ENCODE results near the gene EBF3. TPM values are rescaled to one million over a fixed set of nuclear protein-coding genes. Genes with fewer than 3 reads are reported as not detected.

The EBF3 gene
- total RNA-seq, 4 donors from 2014 or later = 29.1 to 50.9 (median 43.9) TPM

DNA sequence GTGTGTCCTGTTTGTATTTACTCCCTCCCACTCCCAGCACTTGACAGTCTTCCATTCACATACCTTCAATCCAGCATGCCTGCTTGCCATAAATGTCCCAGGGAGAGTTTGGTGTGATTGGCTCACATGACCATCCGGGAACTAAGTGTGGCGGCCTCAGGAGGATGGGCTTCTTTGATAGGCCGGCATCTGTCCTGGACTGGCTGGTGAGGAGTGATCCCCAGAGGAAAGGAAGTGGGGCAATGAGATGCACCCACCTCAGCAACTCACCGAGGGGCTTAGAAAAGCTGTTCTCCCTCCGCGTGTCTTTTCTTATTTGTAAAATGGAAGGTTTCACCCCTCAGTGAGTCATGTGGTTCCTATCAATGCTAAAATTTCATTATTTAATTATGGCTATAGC is 14.9 kb upstream of the EBF3 start:
- TF ChIP-seq, protein P1, sequence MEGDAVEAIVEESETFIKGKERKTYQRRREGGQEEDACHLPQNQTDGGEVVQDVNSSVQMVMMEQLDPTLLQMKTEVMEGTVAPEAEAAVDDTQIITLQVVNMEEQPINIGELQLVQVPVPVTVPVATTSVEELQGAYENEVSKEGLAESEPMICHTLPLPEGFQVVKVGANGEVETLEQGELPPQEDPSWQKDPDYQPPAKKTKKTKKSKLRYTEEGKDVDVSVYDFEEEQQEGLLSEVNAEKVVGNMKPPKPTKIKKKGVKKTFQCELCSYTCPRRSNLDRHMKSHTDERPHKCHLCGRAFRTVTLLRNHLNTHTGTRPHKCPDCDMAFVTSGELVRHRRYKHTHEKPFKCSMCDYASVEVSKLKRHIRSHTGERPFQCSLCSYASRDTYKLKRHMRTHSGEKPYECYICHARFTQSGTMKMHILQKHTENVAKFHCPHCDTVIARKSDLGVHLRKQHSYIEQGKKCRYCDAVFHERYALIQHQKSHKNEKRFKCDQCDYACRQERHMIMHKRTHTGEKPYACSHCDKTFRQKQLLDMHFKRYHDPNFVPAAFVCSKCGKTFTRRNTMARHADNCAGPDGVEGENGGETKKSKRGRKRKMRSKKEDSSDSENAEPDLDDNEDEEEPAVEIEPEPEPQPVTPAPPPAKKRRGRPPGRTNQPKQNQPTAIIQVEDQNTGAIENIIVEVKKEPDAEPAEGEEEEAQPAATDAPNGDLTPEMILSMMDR (IDR thresholded peaks at IDR 0.05; ENCODE audit: low read depth) = no peak

DNA sequence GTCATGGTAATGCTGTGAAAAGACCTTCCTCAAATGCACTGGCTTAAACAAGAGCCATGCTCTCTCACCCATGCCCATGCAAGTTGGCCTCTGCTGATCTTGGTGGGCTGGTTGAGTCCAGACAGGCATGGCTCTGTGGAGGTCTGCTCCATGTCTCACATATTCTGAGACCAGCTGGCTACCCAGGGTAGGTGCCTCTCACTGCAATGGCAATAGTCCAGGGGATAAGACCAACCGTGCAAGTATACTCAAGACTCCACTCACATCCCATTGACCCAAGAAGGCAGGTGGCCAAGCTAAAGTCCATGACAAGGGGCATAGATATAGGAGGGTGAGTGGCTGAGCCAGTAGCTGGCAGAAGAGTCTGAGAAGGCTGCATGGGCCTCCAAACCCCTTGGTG is 14.2 kb upstream of the EBF3 start:
- TF ChIP-seq, protein P1 (IDR thresholded peaks at IDR 0.05; ENCODE audit: low read depth) = no peak

DNA sequence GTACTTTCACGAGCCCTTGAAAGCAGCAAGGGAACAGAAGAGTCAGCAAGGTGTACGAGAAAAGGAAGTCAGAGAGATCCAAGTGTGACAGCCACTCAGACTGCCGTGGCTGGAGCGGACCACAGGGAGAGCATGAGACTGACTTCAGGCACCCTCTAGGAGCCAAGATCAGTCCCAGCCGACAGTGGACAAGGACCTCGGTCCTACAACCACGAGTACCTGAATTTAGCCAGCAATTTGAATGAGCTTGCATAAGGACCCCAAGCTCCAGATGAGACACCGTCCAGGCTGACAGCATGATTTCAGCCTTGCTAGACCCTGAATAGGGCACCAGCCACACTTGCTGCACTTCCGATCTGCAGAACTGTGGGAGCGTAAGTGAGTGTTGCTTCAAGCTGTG is 13.7 kb upstream of the EBF3 start:
- TF ChIP-seq, protein P1 (IDR thresholded peaks at IDR 0.05; ENCODE audit: low read depth) = no peak

DNA sequence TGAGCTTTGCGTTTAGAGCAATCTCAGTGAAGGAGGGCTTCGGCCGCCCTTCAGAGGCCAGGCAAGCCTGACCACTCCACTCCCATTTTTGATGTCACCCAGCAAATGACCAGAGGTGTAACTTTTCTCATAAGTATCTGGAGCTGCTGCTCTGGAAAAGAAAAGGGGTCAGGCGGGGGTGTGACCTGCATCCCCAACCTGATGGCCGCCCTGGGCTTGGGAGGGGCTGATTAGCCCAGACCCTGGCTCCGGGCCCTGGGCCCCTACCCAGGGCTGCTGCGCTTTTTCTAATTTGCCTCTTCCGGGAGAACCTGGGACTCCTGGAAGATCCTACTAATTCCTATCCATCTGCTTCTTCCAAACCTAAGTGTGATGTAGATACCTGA is 9.6 kb upstream of the EBF3 start:
- TF ChIP-seq, protein P1 (IDR thresholded peaks at IDR 0.05; ENCODE audit: low read depth) = no peak

DNA sequence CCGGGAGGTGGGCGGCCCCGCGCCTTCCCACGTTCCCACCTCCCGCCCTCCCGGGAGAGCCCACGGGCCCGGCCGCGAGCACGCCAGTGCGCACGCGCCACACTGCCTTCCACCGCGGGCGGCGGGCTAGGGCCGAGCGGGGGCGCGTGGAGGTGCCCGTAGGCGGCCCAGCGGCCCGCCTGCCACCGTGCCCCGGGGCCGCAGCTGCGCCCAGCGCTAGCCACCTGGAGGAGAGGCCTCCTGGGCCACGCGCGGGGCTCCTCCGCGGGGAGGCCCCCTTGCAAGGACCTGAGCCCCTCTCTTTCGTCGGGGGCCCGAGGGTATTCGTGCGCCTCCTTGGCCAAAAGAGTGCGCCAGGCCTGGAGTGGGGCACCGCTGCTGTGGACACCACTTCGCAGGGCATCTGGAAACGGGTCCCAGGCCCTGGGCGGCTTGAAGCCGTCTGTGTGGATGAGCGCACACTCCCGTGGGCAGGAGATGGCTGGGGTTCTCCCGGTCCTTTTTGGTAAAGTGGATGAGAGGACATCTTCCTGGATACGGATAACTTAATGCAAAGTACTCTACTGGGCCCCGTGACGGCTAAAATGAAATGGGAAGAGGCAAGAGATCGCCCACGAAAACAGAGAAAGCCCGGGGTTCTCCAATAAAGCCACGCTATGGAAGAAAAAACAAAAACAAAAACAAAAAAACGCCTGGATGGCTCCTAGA is 9.0 kb upstream of the EBF3 start:
- TF ChIP-seq, protein P1 (IDR thresholded peaks at IDR 0.05; ENCODE audit: low read depth) = no peak

DNA sequence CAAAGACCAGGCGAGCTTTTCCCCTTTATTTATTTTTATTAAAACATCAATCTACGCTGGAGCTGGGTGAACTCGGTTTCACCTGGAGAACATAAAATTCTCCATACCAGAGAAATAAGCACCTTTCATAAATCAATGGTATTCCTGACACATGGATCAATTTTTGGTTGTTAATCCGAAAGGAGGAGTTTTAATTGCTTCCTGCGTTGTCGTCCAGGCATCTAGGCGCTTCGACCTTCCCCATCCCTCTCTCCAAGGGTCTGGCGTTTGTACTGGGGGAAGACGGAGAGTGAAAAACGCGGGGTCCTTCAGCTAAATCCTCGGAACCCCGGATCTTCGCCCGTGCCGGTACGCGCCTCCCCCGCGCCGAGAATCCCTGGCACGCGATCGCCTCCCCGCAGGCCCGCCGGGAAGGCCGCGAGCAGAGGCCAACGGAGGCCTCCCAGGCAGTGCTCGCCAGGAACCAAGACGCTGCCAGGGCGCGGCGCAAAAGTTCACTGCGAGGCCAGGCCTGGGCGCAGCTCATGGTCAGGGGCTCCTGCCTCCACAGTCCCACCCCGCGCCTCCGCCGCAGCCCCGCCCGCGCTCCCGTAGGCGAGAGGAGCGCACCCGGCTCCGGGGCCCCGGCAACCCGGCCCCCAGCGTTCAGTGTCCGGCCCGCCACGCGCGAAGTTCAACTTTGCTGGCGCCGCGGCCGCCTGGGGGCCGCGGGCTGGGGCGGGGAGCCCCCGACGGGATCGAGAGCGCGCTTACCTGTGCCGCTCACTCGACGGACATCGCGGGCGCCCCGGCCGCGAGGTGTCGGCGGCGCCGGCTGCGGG is 8.3 kb upstream of the EBF3 start:
- TF ChIP-seq, protein P1 (IDR thresholded peaks at IDR 0.05; ENCODE audit: low read depth) = no peak

DNA sequence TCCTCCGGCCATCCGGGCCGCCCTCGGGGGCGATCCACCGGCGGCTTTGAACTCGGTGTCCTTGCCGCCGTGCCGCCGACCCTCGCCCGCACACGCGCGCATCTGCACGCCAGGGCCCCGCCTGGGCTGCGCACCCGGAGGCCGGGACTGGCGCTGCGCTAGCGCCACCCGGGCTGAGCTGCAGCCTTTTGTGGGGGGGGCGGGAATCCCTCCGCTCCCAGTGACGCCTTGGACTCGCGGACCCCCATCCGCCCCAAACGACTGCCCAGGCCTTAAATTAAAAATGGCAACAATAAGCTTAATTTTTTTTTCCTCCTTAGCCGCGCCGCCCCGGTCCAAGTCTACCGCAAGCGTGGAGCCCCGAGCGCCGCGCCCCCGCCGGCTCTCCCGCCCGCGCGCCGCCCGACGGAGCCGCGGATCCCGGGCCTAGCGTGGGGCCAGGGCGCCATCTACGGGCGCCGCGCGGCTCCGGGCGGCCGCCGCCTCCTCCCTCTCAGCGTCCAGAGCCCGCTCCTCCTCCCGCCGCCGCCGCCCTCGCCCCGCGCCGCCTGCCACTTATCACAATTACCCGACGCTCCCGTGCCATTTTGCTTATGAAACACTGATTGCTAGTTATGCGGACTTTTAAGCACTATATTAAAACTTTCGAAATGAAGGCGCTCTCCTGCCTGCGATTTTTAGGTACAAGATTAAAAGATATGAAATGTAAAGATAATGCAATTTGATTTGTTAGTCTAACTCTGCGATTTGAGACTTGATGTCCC is 7.5 kb upstream of the EBF3 start:
- TF ChIP-seq, protein P1 (IDR thresholded peaks at IDR 0.05; ENCODE audit: low read depth) = no peak
